Glutamatergic neuron (in vitro differentiated cells): ENCODE results near the gene ZSWIM7. TPM values are rescaled to one million over a fixed set of nuclear protein-coding genes. Genes with fewer than 3 reads are reported as not detected.

ENCODE experiments used
- DNase-seq: peaks from one replicate; pipeline ENCODE4 v3.0.0; 2022
- H3K27ac Mint-ChIP-seq: one replicate; pipeline ENCODE4 v1.8.0; 2020; ENCODE audit warnings: mild to moderate bottlenecking, mixed read lengths, inconsistent platforms; ENCODE audit not compliant: unreplicated experiment
- H3K27me3 Mint-ChIP-seq: one replicate; pipeline ENCODE4 v1.8.0; 2020; ENCODE audit warnings: mild to moderate bottlenecking, moderate library complexity, mixed read lengths, inconsistent platforms; ENCODE audit not compliant: unreplicated experiment
- H3K36me3 Mint-ChIP-seq: one replicate; pipeline ENCODE4 v1.8.0; 2020; ENCODE audit warnings: mild to moderate bottlenecking, mixed read lengths, inconsistent platforms; ENCODE audit not compliant: unreplicated experiment
- H3K4me1 Mint-ChIP-seq: one replicate; pipeline ENCODE4 v1.8.0; 2020; ENCODE audit warnings: mild to moderate bottlenecking, low read depth, mixed read lengths, inconsistent platforms; ENCODE audit not compliant: unreplicated experiment
- H3K4me3 Mint-ChIP-seq: one replicate; pipeline ENCODE4 v1.8.0; 2020; ENCODE audit warnings: mild to moderate bottlenecking, mixed read lengths, inconsistent platforms; ENCODE audit not compliant: unreplicated experiment
- H3K9me3 Mint-ChIP-seq: one replicate; pipeline ENCODE4 v1.8.0; 2020; ENCODE audit warnings: mild to moderate bottlenecking, moderate library complexity, mixed read lengths, inconsistent platforms; ENCODE audit not compliant: unreplicated experiment
- CTCF ChIP-seq: fragments of 200-600 bp; sonication (generic); IDR thresholded peaks from one replicate; pipeline ENCODE4 v1.5.0; 2021; ENCODE audit not compliant: partially characterized antibody, unreplicated experiment
- total RNA-seq: library from RNA; stranded (reverse); fragmentation: NEBNext Ultra II Directional; extraction: Animal tissue kit (Norgen Biotek cat#: 25700); gene quantifications from one replicate; pipeline ENCODE4 v1.2.1, GENCODE V29; 2021; ENCODE audit not compliant: unreplicated experiment

The ZSWIM7 gene
- total RNA-seq, 1 donor from 2014 or later = 29.0 TPM

- Mint-ChIP-seq H3K4me1 (no peaks in the 10 kb centered on the region), H3K27ac (no peak overlapping the region), H3K9me3 (peaks cover 2% of the 10 kb centered on the region), H3K27me3 (peaks cover under 1% of the 10 kb centered on the region), H3K36me3 (no peaks in the 10 kb centered on the region), H3K4me3 (no peak overlapping the region)
- no peak for DNase-seq
- no peak for TF ChIP-seq CTCF
Observed at GRCh38 chr17:16026895-16027294, 27.4 kb upstream of the ZSWIM7 start.

GRCh38 chr17:16025202-16025601, 25.7 kb upstream of the ZSWIM7 start:
- Mint-ChIP-seq H3K27me3 (peaks cover 3% of the 10 kb centered on the region), H3K36me3 (no peaks in the 10 kb centered on the region), H3K27ac (no peak overlapping the region), H3K4me3 (no peak overlapping the region), H3K9me3 (peaks cover 2% of the 10 kb centered on the region), H3K4me1 (no peaks in the 10 kb centered on the region)
- no peak for TF ChIP-seq CTCF
- DNase-seq = no peak

GRCh38 chr17:16023881-16024280, 24.4 kb upstream of the ZSWIM7 start:
- Mint-ChIP-seq H3K27me3 (peaks cover 3% of the 10 kb centered on the region), H3K9me3 (peaks cover 2% of the 10 kb centered on the region), H3K36me3 (no peaks in the 10 kb centered on the region), H3K27ac (no peak overlapping the region), H3K4me3 (no peak overlapping the region), H3K4me1 (no peaks in the 10 kb centered on the region)
- TF ChIP-seq CTCF = no peak
- no peak for DNase-seq

GRCh38 chr17:16019347-16019746, 19.8 kb upstream of the ZSWIM7 start:
- H3K36me3 Mint-ChIP-seq = no peaks in the 10 kb centered on the region
- peaks cover 3% of the 10 kb centered on the region for H3K27me3 Mint-ChIP-seq
- no peak overlapping the region for H3K27ac Mint-ChIP-seq
- TF ChIP-seq CTCF = no peak
- H3K9me3 Mint-ChIP-seq = no peaks in the 10 kb centered on the region
- DNase-seq = no peak
- H3K4me1 Mint-ChIP-seq = peaks cover under 1% of the 10 kb centered on the region
- no peak overlapping the region for H3K4me3 Mint-ChIP-seq

- no peaks in the 10 kb centered on the region for H3K36me3 Mint-ChIP-seq
- peak overlapping the region; percentile 57 for H3K27ac Mint-ChIP-seq
- H3K27me3 Mint-ChIP-seq = peaks cover 2% of the 10 kb centered on the region
- no peak for DNase-seq
- no peak overlapping the region for H3K4me3 Mint-ChIP-seq
- H3K9me3 Mint-ChIP-seq = no peaks in the 10 kb centered on the region
- peaks cover 4% of the 10 kb centered on the region for H3K4me1 Mint-ChIP-seq
- peak; percentile 80 for TF ChIP-seq CTCF
Observed at GRCh38 chr17:16013943-16014407, 14.5 kb upstream of the ZSWIM7 start.
